Medulla oblongata (tissue), 1 donor: ENCODE results near the gene YIPF2.
A peak's percentile ranks its signal among the peaks of the same experiment; 100 is the strongest.
"Not testable (repeated sequence)": the region's sequence is repeated elsewhere in the genome, so short reads cannot be mapped to it uniquely, and the experiment has no call there.

ENCODE experiments used
- DNase-seq: peaks from one replicate; pipeline ENCODE4 v3.0.0-alpha.2; 2015; ENCODE audit errors: extremely low spot score

YIPF2 gene

DNA sequence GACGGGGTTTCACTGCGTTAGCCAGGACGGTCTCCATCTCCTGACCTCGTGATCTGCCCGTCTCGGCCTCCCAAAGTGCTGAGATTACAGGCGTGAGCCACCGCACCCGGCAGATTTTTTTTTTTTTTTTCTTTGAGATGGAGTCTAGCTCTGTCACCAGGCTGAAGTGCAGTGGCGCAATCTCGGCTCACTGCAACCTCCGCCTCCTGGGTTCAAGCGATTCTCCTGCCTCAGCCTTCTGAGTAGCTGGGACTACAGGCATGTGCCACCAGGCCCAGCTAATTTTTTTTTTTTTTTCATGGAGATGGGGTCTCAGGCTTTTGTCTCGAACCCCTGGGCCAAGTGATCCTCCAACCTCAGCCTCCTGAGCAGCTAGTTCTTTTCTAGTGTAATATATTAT, 13.2 kb upstream of the YIPF2 start:
- DNase-seq = not testable (repeated sequence)

DNA sequence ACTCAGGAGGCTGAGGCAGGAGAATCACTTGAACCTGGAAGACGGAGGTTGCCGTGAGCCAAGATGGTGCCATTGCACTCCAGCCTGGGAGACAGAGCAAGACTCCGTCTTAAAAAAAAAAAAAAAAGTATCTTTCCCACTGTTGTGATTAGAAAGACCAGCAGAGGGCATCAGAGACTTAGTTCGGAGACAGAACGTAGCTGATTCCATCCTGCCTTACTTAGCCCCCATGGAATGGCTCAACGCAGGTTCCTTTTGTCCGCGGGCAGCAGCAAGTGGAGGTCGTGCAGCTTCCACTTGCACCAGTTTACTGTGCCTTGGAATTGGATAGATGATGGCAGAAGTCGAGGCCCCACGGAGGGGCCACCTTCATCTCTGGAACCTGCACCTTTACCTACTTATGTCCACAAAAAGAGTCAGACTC, 8.2 kb upstream of the YIPF2 start:
- DNase-seq = peak; percentile 72

DNA sequence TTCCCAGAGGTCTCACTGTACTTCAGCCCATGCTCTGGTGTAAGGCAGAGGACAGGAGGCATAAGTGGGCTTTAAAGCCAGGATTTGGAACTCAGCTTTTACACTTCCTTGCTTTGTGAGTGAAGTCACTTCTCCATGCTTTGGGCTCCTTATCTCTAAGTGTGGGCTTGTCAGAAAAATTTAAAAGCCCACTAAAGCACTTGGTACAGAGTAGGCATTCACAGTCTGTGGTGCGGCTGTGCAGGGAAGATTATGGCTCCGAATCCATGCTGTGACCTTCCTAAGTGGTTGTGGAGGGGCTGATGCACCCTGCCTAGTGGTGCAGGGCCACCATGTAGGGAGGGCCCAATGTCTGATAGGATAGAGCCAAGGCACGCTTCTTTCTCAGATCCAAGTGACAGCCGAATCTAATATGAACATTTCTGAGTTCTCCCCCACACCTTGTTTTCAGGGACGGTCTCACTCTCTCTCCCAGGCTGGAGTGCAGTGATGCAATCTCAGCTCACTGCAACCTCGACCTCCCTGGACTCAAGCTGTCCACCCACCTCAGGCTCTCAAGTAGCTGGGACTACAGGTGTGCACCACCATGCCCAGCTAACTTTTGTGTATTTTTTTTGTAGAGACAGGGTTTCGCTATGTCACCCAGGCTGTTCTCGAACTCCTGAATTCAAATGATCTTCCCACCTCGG, 7.1 kb upstream of the YIPF2 start:
- DNase-seq = no peak

DNA sequence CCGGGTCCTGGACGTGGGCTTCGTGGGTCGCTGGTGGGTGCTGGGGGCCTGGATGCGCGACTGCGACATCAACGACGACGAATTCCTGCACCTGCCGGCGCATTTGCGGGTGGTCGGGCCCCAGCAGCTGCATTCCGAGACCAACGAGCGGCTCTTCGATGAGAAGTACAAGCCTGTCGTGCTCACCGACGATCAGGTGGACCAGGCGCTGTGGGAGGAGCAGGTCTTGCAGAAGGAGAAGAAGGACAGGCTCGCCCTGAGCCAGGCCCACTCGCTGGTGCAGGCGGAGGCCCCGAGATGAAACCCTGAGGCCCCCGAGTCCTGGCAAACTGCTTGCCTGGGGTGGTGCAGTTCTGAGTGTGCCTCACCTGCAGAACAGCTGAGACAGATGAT, 959 bp upstream of the YIPF2 start:
- no peak for DNase-seq

DNA sequence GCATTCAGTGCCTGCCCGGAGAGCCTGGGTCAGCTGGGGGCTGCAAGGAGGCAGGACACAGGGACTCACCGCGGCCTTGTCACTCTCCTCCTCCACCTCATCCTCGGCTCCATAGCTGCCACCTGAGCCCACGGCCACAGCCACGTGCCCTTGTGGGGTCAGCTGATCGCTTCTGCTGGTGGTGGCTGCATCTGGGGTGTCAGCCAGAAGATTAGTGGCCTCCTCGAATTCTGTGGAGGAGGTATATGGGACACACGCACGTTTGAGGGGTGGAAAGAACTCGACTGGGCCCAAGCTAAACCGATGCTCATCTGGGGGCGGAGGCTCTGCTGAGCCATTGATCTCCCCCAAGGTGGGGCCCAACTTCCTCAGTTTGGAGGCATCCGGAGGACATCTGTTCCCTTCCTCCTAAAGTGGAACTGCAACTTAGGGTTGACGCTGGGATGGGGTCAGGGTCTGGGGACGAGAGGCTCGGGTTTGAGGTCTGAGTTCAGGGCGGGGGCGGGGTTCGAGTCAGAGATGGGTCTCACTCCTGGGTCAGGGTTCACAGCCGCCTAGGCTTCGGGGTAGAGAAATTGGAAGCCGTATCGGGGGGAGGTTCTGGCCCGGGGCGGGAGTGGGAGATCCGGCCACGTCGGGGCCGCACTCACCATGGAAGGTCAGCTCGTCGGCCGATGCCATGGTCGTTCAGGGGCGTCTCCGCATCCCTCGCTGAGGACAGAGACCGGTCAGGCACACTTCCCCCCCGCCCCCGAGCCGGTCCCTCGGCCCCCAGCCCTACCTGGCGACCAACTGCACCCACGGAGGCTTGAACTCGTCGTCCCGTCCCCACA, 493 bp downstream of the YIPF2 start:
- DNase-seq = no peak

DNA sequence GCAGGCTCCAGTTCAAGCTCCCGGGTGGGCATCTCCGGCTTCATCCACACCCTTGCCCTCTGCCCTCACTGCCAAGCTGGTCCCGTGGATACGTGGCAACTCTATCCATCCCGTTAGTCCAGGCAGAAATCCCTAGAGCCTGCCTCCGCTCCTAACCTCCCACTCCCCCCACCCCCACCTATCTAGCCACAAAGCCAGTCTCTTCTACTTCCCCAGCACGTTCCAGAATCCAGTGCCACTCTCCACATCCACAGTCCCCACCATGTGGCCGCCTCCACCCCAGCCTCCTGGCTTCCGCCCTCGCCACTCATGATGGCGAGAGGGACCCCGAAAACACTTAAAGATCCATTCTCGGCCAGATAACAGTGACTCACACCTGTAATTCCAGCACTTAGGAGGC, 3.8 kb downstream of the YIPF2 start:
- DNase-seq = no peak

DNA sequence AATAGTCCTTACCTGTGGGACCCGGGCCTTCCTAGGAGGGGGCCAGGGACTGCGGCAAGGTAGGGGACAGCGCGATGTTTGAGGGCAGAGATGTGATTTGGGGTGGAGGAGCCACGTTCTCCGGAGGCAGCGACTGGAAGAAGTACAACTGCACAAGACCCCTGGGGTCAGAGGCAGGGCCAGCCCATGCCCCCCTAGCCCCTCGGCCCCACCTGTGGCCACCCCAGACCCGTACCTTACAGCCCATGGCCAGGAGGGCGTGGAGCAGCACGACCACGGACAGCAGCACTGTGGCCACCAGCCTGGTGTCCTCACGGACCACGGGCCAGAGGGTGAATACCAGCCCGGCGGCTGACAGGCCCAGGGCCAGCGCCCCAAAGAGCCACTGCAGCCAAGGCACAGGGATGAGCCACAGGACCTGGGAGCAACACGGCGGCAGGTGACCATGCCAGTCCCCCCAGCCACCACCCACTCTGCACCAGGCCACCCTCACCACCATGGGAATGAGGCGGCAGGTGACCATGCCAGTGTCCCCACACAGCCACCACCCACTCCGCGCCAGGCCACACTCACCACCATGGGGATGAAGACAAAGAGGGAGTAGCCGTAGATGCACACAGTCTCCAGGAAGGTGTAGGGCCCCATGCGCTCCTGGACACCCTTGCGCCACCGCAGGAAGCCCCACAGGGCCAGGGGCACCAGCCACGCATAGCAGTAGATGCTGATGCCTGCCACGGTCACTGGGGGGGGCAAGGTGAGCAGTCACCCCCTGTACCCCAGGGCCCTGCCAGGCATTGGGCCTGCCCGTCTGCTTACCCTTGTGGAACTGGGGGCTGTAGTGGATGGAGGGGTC, 5.0 kb downstream of the YIPF2 start:
- DNase-seq = no peak

DNA sequence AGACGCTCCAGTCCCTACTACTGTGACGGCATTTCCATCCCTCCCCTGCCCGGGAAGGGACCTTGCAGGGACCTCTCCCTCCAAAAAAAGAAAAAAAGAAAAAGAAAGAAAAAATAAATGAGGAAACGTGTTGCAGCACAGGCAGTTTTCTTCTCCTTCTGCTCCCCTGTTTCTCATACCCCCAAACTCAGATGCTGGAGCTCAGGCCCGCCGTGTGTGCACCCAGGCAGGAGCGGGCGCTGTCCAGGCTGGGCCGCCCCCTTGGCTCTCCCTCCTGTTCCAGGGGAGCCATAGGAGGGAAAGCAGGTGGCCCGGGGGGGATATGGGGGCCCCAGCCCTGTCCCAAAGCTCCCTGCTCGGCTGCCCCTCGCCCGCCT, 5.8 kb downstream of the YIPF2 start:
- no peak for DNase-seq

DNA sequence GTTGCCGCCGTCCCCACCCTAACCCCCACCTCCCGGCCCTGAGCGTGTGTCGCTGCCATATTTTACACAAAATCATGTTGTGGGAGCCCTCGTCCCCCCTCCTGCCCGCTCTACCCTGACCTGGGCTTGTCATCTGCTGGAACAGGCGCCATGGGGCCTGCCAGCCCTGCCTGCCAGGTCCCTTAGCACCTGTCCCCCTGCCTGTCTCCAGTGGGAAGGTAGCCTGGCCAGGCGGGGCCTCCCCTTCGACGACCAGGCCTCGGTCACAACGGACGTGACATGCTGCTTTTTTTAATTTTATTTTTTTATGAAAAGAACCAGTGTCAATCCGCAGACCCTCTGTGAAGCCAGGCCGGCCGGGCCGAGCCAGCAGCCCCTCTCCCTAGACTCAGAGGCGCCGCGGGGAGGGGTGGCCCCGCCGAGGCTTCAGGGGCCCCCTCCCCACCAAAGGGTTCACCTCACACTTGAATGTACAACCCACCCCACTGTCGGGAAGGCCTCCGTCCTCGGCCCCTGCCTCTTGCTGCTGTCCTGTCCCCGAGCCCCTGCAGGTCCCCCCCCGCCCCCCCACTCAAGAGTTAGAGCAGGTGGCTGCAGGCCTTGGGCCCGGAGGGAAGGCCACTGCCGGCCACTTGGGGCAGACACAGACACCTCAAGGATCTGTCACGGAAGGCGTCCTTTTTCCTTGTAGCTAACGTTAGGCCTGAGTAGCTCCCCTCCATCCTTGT, 6.4 kb downstream of the YIPF2 start:
- no peak for DNase-seq

DNA sequence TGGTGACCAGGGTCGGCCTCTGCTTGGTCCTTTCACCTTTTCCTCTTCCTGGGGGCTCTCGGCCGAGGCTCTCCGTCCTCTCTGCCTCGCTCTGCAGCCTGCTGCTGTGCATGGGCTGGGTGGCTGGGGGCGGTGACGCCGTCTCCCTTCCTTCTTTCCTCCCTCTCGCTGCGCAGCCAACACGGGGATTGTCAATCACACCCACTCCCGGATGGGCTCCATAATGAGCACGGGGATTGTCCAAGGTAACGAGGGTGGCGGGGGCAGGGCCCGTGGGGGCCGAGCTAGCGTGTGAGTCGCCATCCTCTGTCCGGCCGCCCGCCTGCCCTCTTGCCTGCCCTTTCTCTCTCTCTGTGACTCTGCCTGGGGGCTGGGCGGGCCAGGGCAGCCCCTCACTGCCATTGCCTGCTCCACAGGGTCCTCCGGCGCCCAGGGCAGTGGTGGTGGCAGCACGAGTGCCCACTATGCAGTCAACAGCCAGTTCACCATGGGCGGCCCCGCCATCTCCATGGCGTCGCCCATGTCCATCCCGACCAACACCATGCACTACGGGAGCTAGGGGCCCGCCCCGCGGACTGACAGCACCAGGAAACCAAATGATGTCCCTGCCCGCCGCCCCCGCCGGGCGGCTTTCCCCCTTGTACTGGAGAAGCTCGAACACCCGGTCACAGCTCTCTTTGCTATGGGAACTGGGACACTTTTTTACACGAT, 7.1 kb downstream of the YIPF2 start:
- no peak for DNase-seq

DNA sequence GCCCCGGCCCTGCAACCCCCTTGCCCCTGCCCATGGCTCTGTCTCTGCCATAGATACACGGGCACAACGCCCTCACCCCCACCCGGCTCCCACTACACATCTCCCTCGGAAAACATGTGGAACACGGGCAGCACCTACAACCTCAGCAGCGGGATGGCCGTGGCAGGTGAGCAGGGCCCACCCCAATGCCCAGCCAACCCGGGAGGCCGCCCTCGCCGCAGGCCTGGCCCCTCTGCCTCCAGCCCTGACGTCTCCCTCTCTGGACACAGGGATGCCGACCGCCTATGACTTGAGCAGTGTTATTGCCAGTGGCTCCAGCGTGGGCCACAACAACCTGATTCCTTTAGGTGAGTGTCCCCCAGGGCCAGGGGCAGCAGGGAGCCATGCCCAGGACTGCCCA, 7.7 kb downstream of the YIPF2 start:
- DNase-seq = no peak

DNA sequence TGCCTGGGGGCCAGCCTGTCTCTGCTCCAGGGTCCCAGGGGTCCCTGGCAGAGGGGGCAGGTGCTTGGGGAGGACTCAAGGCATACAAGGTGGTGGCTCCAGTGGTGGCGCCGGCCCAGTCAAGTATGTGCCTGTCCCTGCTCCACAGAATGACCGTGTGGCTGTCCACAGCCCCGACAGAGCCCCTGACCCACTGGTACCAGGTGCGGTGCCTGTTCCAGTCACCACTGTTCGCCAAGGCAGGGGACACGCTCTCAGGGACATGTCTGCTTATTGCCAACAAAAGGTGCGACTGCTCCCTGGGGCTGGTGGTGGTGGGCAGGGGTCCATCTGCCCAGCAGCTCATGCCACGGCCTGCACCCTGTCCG, 8.2 kb downstream of the YIPF2 start:
- no peak for DNase-seq

DNA sequence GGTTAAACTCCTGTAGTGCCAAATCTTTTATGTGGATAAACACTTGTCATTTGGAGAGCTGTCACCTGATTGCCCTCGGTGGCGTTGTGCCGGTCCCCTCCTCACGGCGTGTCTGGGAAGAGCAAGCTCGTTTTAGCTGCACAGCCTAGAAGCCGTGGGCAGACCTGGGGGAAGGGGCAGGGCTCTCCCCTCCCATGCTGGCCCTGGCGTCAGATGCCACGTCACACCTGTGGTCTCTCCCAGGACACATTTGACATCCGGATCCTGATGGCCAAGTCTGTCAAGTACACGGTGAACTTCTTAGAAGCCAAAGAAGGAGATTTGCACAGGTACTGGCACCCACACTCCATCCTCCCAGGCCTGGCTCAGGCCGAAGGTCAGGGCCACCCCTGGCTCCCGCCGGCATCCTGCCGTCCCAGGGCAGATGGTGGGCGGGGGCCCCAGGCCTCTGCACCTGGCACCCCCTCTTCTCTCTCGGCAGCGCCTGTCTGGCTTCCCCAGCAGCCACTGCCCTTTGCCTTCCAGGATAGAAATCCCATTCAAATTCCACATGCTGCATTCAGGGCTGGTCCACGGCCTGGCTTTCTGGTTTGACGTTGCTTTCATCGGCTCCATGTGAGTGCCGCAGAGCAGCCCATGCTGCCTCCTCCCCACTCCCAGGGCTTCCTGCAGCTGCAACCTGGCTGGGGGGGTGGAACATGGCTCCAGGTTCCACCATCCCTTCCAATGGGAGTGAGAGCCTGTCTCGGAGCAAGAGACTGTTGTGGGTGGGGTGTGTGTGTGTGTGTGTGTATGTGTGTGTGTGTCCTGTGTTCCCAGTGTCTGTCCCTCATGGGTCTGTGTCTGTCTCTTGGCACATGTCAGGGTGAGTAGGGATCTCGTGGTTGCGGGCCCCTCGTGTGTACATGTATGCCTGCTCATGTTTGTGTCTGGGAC, 8.8 kb downstream of the YIPF2 start:
- no peak for DNase-seq

DNA sequence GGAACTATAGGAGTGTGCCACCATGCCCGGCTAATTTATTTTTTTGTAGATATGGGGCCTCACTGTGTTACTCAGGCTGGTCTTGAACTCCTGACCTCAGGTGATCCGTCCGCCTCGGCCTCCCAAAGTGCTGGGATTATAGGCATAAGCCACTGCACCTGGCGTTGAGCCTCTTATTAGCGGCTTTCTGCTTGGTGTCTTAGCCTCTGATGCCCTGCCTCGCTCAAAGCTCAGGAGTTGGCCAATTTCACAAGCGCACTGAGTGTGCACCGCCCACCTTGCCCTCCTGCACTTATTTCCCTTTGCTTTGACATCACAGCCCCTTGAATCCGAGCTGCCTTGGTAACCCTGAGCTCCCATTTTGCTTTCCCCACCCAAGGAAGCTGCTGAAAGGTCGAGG, 10.1 kb downstream of the YIPF2 start:
- DNase-seq = no peak

DNA sequence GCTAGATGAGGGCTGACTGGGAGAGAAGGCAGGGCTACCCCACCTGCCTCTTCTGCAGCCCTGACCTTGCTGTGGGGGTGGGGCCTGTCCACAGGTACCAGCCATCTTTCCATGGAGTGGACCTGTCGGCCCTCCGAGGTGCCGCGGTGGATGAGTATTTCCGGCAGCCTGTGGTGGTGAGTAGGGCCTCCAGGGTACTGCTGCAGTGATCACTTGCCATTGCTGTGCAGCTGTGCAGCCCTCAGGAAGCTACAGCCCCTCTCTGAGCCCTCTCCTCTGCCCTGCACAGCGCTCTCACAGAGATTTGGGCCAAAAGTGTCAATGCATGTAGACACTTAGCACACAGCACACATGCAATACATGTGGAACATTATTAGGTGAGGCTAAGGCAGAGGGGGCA, 11.8 kb downstream of the YIPF2 start:
- no peak for DNase-seq

DNA sequence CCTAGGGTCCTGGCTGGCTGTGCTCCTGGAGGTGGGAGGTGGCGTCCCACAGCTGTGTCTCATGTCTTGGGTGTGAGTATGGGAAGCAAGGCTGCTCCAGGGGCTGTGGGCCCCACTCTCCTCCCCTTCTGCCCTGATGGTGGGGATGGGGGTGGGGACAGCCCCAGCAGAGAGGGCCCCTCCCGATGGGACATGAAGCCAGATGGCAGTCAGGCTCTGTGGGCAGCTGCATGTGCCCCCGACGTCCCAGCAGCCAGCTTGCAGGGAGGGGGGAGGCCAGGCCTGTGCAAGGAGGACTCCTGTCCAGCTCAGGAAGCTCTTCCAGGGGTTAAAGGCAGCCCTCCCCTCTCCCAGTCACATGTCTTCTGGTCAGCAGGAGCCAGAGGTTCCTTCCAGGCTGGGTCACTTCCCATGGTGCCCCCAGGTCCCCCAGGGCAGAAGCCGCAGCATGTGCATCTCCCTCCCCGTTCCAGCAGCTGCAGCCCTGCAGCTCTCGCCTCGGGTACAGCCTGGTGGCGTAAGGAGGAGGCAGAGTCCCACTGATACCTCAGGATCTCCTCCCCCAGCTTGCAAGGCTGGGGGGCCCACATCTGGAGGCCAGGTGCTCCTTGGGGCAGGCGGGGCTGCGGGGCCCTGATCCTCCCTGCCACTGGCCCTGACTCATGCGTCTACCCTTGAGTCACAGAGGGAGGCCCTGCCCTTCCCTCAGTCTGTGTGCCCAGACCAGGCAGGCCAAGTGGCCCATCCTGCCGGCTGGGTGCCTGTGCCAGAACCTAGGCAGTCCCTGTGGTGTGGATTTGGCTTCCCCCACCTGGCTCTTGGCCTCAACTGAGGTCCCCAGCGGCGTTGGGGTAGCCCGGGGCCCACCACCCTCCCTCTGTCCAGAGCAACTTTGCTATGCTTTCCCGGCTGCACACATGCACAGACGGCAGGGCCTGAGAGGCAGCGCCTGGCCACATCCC, 13.0 kb downstream of the YIPF2 start:
- DNase-seq = no peak

DNA sequence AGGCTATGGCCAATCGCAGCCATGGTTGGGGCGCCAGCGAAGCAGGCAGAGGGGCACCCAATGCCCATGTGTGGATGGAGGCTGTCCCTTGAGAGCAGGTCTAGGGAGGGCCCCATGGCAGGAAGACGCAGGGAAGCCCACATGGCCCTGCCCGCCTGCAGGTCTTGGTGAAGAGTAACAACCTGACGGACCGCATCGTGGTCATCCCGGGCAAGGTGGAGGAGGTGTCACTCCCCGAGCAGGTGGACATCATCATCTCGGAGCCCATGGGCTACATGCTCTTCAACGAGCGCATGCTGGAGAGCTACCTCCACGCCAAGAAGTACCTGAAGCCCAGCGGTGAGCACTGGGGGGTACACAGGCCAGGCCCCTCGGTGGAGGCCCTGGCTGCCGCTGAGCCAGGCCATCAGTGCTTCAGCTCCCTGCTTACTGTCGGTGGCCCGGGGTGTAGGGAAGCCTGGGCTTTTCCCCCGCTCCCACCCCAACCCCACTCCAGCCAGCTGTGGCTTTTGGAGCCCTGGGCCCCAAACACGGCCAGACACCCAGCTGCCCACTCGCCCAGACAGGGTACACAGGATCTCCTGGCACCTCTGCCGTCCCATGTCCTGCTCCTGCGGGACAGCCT, 14.6 kb downstream of the YIPF2 start:
- no peak for DNase-seq

DNA sequence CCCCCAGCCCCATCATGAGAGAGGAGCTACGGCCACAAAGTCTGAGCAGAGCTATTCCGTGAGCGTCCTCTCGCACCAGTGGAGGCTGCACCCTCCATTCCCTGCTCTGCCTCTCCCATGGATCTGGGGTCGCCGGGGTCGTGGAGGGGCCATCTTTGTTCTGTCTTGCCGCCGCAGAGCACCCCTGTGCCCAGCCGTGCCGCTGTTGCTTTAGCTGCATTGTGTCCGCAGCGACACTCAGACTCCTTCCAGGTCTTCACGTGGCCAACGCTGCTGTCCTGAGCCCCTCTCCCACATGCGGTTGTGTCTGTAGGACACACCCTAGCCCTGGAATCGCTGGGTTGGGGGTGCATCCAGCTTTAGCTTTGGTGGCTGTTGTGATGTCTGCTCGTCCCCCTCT, 15.8 kb downstream of the YIPF2 start:
- DNase-seq = no peak
